ENCODE results near the gene PRAC1. TPM values are rescaled to one million over a fixed set of nuclear protein-coding genes. Genes with fewer than 3 reads are reported as not detected.
A peak's percentile ranks its signal among the peaks of the same experiment; 100 is the strongest.

The PRAC1 gene
- not detected for total RNA-seq
- not detected for polyA plus RNA-seq
- not detected for total RNA-seq

- Histone ChIP-seq H3K4me1 (ENCODE audit: control insufficient read depth in 2 of 2, insufficient read depth in 2 of 2, low read length in 2 of 2) (peaks cover 22 to 37% of the 10 kb centered on the region in 2 donors), H3K27me3 (ENCODE audit: control insufficient read depth in 2 of 2, insufficient read depth in 2 of 2, low read length in 2 of 2) (peaks cover 42 to 91% of the 10 kb centered on the region in 2 donors), H3K27ac (ENCODE audit: low read depth, low read length) (no peak within 1 kb of the TSS), H3K9me3 (ENCODE audit: control insufficient read depth in 2 of 3, low read length in 3 of 3) (no peaks in the 10 kb centered on the region), H3K4me3 (ENCODE audit: low read length) (no peak within 1 kb of the TSS), H3K36me3 (ENCODE audit: control insufficient read depth in 2 of 3, insufficient read depth in 3 of 3, low read length in 3 of 3) (no peaks in the 10 kb centered on the region)
- Mint-ChIP-seq H3K4me3 (peak within 1 kb of the TSS in 7 of 10 donors; percentile 29 to 79 (median 73)), H3K36me3 (peaks cover 0 to 8% (median 0%) of the 10 kb centered on the region in 5 donors), H3K9me3 (peaks cover 0 to 21% (median 5%) of the 10 kb centered on the region in 11 donors), H3K4me1 (peaks cover 20 to 63% (median 44%) of the 10 kb centered on the region in 7 donors), H3K27me3 (peaks cover 83 to 99% (median 91%) of the 10 kb centered on the region in 5 donors), H3K27ac (peak within 1 kb of the TSS in 3 of 9 donors; percentile 41 to 87 (median 60))
- no peak for ATAC-seq
- POLR2A ChIA-PET: no interaction called here
- CTCF ChIA-PET: interaction anchor here (0.9 to 3.0 kb wide), 2 partner anchors 44 to 116 kb away, joined by 3 to 9 read pairs; no protein-coding TSS in a partner anchor
- intact Hi-C loops (cut with micrococcal nuclease): loop anchor here in 1 of 2 donors (10.0 kb wide), 1 partner anchor 272 kb away; the partner anchor contains the start of gene IGF2BP1
- DNase-seq: no peak
Observed at GRCh38 chr17:48722201-48722907, at the start of gene PRAC1. PRAC1 (minus strand) TSS chr17:48722518; CDS start chr17:48722392, 126 bp downstream.

GRCh38 chr17:48770954-48771353 is 48.6 kb upstream of the PRAC1 start:
- H3K27ac Mint-ChIP-seq: no peak overlapping the region
- Histone ChIP-seq H3K27ac (ENCODE audit: low read depth, low read length) (no peak overlapping the region), H3K27me3 (ENCODE audit: control insufficient read depth in 2 of 2, insufficient read depth in 2 of 2, low read length in 2 of 2) (peaks cover 3 to 4% of the 10 kb centered on the region in 2 donors), H3K36me3 (ENCODE audit: control insufficient read depth in 2 of 3, insufficient read depth in 3 of 3, low read length in 3 of 3) (no peaks in the 10 kb centered on the region), H3K9me3 (ENCODE audit: control insufficient read depth in 2 of 3, low read length in 3 of 3) (no peaks in the 10 kb centered on the region), H3K4me1 (ENCODE audit: control insufficient read depth in 2 of 2, insufficient read depth in 2 of 2, low read length in 2 of 2) (no peaks in the 10 kb centered on the region), H3K4me3 (ENCODE audit: low read length) (no peak overlapping the region)
- H3K9me3 Mint-ChIP-seq: no peaks in the 10 kb centered on the region
- H3K4me3 Mint-ChIP-seq: no peak overlapping the region
- ChIA-PET CTCF (no interaction called here), POLR2A (no interaction called here)
- DNase-seq (no peak), ATAC-seq (no peak)
- H3K4me1 Mint-ChIP-seq: no peaks in the 10 kb centered on the region
- peaks cover 27 to 57% (median 48%) of the 10 kb centered on the region in 5 donors for H3K27me3 Mint-ChIP-seq
- no peaks in the 10 kb centered on the region for H3K36me3 Mint-ChIP-seq
- intact Hi-C loops (cut with micrococcal nuclease): no loop called here

- H3K4me1 Mint-ChIP-seq: no peaks in the 10 kb centered on the region
- H3K4me3 ChIP-seq (ENCODE audit: low read length): no peak overlapping the region
- ChIA-PET POLR2A (no interaction called here), CTCF (interaction anchor here (1.3 kb wide), 1 partner anchor 34 kb away, joined by 3 read pairs; no protein-coding TSS in a partner anchor)
- H3K36me3 Mint-ChIP-seq: no peaks in the 10 kb centered on the region
- H3K9me3 Mint-ChIP-seq: no peaks in the 10 kb centered on the region
- H3K4me1 ChIP-seq (ENCODE audit: control insufficient read depth in 2 of 2, insufficient read depth in 2 of 2, low read length in 2 of 2): no peaks in the 10 kb centered on the region
- H3K27me3 Mint-ChIP-seq: peaks cover 29 to 54% (median 44%) of the 10 kb centered on the region in 5 donors
- H3K4me3 Mint-ChIP-seq: no peak overlapping the region
- ATAC-seq: no peak
- DNase-seq: no peak
- no peak overlapping the region for H3K27ac Mint-ChIP-seq
- no peaks in the 10 kb centered on the region for H3K9me3 ChIP-seq (ENCODE audit: control insufficient read depth in 2 of 3, low read length in 3 of 3)
- H3K27ac ChIP-seq (ENCODE audit: low read depth, low read length): no peak overlapping the region
- intact Hi-C loops (cut with micrococcal nuclease): no loop called here
- H3K27me3 ChIP-seq (ENCODE audit: control insufficient read depth in 2 of 2, insufficient read depth in 2 of 2, low read length in 2 of 2): peaks cover 3 to 4% of the 10 kb centered on the region in 2 donors
- no peaks in the 10 kb centered on the region for H3K36me3 ChIP-seq (ENCODE audit: control insufficient read depth in 2 of 3, insufficient read depth in 3 of 3, low read length in 3 of 3)
Observed at GRCh38 chr17:48769009-48769675, 46.8 kb upstream of the PRAC1 start.

GRCh38 chr17:48767263-48767774 is 45.0 kb upstream of the PRAC1 start:
- Mint-ChIP-seq H3K9me3 (no peaks in the 10 kb centered on the region), H3K27me3 (peaks cover 47 to 63% (median 49%) of the 10 kb centered on the region in 5 donors), H3K4me1 (no peaks in the 10 kb centered on the region), H3K27ac (no peak overlapping the region), H3K36me3 (no peaks in the 10 kb centered on the region), H3K4me3 (no peak overlapping the region)
- no peak overlapping the region for H3K4me3 ChIP-seq (ENCODE audit: low read length)
- H3K27me3 ChIP-seq (ENCODE audit: control insufficient read depth in 2 of 2, insufficient read depth in 2 of 2, low read length in 2 of 2): peaks cover 3 to 4% of the 10 kb centered on the region in 2 donors
- no peaks in the 10 kb centered on the region for H3K4me1 ChIP-seq (ENCODE audit: control insufficient read depth in 2 of 2, insufficient read depth in 2 of 2, low read length in 2 of 2)
- no peaks in the 10 kb centered on the region for H3K36me3 ChIP-seq (ENCODE audit: control insufficient read depth in 2 of 3, insufficient read depth in 3 of 3, low read length in 3 of 3)
- POLR2A ChIA-PET: no interaction called here
- H3K9me3 ChIP-seq (ENCODE audit: control insufficient read depth in 2 of 3, low read length in 3 of 3): no peaks in the 10 kb centered on the region
- H3K27ac ChIP-seq (ENCODE audit: low read depth, low read length): no peak overlapping the region
- CTCF ChIA-PET: interaction anchor here (0.6 kb wide), 1 partner anchor 328 kb away, joined by 3 read pairs; no protein-coding TSS in a partner anchor
- ATAC-seq: no peak
- intact Hi-C loops (cut with micrococcal nuclease): no loop called here
- DNase-seq: no peak

- no peak overlapping the region for H3K4me3 ChIP-seq (ENCODE audit: low read length)
- CTCF ChIA-PET: interaction anchor here (0.6 kb wide), 1 partner anchor 43 kb away, joined by 4 read pairs; no protein-coding TSS in a partner anchor
- H3K9me3 Mint-ChIP-seq: peaks cover 0 to 2% (median 0%) of the 10 kb centered on the region in 11 donors
- POLR2A ChIA-PET: interaction anchor here (0.6 kb wide), 1 partner anchor 91 kb away, joined by 8 read pairs; no protein-coding TSS in a partner anchor
- intact Hi-C loops (cut with micrococcal nuclease): no loop called here
- ATAC-seq (no peak), DNase-seq (no peak)
- H3K27ac Mint-ChIP-seq: no peak overlapping the region
- H3K9me3 ChIP-seq (ENCODE audit: control insufficient read depth in 2 of 3, low read length in 3 of 3): no peaks in the 10 kb centered on the region
- H3K27me3 ChIP-seq (ENCODE audit: control insufficient read depth in 2 of 2, insufficient read depth in 2 of 2, low read length in 2 of 2): peaks cover 2 to 7% of the 10 kb centered on the region in 2 donors
- H3K4me1 ChIP-seq (ENCODE audit: control insufficient read depth in 2 of 2, insufficient read depth in 2 of 2, low read length in 2 of 2): no peaks in the 10 kb centered on the region
- no peaks in the 10 kb centered on the region for H3K36me3 ChIP-seq (ENCODE audit: control insufficient read depth in 2 of 3, insufficient read depth in 3 of 3, low read length in 3 of 3)
- no peaks in the 10 kb centered on the region for H3K4me1 Mint-ChIP-seq
- H3K36me3 Mint-ChIP-seq: no peaks in the 10 kb centered on the region
- no peak overlapping the region for H3K4me3 Mint-ChIP-seq
- peaks cover 68 to 80% (median 73%) of the 10 kb centered on the region in 5 donors for H3K27me3 Mint-ChIP-seq
- H3K27ac ChIP-seq (ENCODE audit: low read depth, low read length): no peak overlapping the region
Observed at GRCh38 chr17:48761114-48761513, 38.8 kb upstream of the PRAC1 start.

GRCh38 chr17:48760411-48760810 is 38.1 kb upstream of the PRAC1 start:
- peaks cover 75 to 84% (median 79%) of the 10 kb centered on the region in 5 donors for H3K27me3 Mint-ChIP-seq
- no peaks in the 10 kb centered on the region for H3K36me3 ChIP-seq (ENCODE audit: control insufficient read depth in 2 of 3, insufficient read depth in 3 of 3, low read length in 3 of 3)
- intact Hi-C loops (cut with micrococcal nuclease): no loop called here
- H3K36me3 Mint-ChIP-seq: no peaks in the 10 kb centered on the region
- H3K27ac Mint-ChIP-seq: peak overlapping the region in 1 of 9 donors; percentile 60
- no peaks in the 10 kb centered on the region for H3K9me3 ChIP-seq (ENCODE audit: control insufficient read depth in 2 of 3, low read length in 3 of 3)
- H3K4me1 ChIP-seq (ENCODE audit: control insufficient read depth in 2 of 2, insufficient read depth in 2 of 2, low read length in 2 of 2): no peaks in the 10 kb centered on the region
- peaks cover 7 to 9% of the 10 kb centered on the region in 2 donors for H3K27me3 ChIP-seq (ENCODE audit: control insufficient read depth in 2 of 2, insufficient read depth in 2 of 2, low read length in 2 of 2)
- H3K9me3 Mint-ChIP-seq: peaks cover 0 to 2% (median 0%) of the 10 kb centered on the region in 11 donors
- ChIA-PET CTCF (no interaction called here), POLR2A (interaction anchor here (0.6 to 0.8 kb wide), 2 partner anchors 15 to 92 kb away, joined by 4 to 8 read pairs; no protein-coding TSS in a partner anchor)
- no peaks in the 10 kb centered on the region for H3K4me1 Mint-ChIP-seq
- no peak overlapping the region for H3K4me3 ChIP-seq (ENCODE audit: low read length)
- no peak overlapping the region for H3K27ac ChIP-seq (ENCODE audit: low read depth, low read length)
- no peak overlapping the region for H3K4me3 Mint-ChIP-seq
- DNase-seq (no peak), ATAC-seq (no peak)
